Activated CD4-positive, CD25-positive, alpha-beta regulatory T cell treated with anti-CD3 and anti-CD28 coated beads, Interleukin-2, amount 50 U/mL, for 16 hours (primary cell): ENCODE data around the gene ZNF319.

Source experiments
- DNase-seq: peaks from one replicate; pipeline ENCODE4 v3.0.0-alpha.2; 2020; ENCODE audit warnings: low read depth, low spot score

ZNF319 gene

GRCh38 chr16:57977418-57978069 lies 22.9 kb downstream of the ZNF319 start:
- no peak for DNase-seq

- no peak for DNase-seq
Measured at GRCh38 chr16:57976331-57976796, 24.1 kb downstream of the ZNF319 start.

GRCh38 chr16:57972306-57972705 lies 28.2 kb downstream of the ZNF319 start:
- no peak for DNase-seq

DNA sequence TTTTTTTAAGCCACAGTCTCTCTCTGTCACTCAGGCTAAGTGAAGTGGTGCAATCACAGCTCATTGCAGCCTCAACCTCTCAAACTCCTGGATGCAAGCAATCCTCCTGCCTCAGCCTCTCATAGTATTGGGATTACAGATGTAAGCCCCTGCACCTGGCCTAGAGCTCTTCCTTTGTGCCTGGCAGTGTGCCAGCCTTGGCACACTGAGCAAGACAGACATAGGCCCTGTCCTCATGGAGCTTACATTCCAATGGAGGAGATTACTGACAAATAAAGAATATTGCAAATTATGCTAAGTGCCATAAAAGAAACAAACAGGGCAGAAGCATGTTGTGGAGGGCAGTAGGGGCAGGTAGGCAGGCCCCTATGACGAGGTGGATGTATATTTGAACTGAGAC lies 28.6 kb downstream of the ZNF319 start:
- no peak for DNase-seq

- DNase-seq, result no peak
Measured at GRCh38 chr16:57970970-57971369, 29.5 kb downstream of the ZNF319 start, which contains the start of gene CNGB1. Gene CNGB1, minus strand, starts transcription at chr16:57971128. Its CDS starts 3,842 bp downstream, at chr16:57967286.

DNA sequence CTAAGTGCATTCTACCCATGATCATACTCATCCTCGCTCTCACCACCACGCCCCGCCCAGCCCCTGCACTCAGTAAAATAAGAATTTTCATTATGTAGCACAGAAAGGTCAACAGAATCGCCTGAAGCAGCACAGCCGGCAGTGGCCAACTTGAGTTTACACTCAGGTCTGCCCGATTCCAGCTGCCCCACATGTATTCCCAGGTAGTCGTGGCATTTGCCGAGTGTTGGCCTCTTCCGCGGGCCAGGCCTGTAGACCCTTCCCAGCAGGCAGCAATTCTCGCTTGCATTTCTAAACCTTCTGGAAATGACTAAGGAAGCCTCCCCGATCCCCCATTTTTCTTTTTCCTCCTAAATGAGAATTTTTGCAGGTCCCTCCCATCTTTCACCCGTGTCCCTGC lies 30.2 kb downstream of the ZNF319 start:
- no peak for DNase-seq

DNA sequence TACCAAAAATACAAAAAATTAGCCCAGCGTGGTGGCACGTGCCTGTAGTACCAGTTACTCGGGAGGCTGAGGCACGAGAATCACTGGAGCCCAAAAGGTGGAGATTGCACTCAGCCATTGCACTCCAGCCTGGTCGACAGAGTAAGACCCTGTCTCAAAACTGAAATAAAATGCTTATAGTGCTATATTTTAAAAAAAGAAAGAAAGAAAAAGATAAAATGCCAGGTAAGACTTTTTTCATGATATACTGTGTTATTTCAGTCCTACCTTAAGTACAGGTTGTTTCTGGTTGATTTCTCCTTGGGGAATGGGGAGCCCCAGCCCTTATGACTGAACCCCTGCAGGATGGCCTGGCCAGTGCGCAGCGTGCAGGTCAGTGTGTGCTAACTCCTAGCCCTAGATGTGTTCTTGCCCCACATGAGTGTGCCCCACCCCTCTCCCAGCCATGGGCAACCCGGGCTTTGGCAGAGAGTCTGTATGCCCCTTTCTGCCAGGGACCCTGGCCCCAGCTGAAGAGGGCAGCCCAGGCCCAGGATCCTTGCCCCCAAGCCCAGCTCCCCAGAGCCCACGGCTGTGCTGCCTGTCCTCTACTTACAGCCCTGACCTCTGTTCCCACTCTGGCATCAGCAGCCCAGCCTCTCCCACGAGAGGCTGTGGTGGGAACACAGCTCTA lies 30.9 kb downstream of the ZNF319 start:
- no peak for DNase-seq

- no peak for DNase-seq
Measured at GRCh38 chr16:57967916-57968315, 32.6 kb downstream of the ZNF319 start.

DNA sequence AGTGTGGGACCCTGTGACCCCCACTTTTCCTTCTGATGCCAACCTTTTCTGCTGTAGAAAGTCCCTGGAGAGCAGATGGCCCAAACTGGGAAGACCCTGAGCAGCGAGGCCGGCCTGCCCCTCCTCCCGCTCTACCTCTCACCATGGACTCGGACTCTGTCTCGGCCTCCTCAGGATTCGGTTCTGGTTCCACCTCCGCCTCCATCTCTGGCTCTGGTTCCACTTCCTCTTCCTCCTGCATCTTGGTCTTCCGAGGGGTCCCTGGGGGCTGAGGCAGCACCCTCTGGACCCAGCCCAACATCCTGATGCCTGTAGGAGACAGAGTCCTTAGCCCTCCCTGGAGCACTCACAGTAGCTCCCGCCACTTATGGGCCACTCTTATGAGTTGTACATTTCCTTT lies 33.5 kb downstream of the ZNF319 start:
- DNase-seq, result no peak

DNA sequence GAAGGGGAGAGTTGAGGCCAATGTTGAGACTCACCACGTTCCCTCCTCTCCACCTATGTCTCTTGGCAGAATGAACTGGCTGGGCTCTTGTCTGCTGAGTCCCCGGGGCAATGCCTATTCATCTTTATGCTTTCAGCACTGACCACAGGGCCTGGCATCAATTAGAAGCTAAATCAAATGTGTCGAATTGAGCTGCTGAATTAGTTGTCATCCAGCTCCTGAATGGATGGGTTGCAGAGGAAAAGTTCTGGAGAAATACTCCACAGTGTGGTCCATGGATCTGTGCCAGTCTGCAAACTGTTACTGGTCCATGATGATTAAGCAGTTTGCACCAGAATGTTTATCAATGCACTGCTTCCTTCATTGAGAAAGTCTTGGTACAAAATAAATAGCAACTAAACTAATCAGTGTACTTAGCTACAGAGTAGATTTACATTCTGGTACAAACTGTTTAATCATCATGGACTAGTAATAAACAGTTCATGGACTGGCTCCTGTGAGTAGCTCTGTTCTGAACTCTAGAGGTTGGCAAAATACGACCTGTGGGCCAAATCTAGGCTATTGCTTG lies 34.2 kb downstream of the ZNF319 start:
- no peak for DNase-seq

DNA sequence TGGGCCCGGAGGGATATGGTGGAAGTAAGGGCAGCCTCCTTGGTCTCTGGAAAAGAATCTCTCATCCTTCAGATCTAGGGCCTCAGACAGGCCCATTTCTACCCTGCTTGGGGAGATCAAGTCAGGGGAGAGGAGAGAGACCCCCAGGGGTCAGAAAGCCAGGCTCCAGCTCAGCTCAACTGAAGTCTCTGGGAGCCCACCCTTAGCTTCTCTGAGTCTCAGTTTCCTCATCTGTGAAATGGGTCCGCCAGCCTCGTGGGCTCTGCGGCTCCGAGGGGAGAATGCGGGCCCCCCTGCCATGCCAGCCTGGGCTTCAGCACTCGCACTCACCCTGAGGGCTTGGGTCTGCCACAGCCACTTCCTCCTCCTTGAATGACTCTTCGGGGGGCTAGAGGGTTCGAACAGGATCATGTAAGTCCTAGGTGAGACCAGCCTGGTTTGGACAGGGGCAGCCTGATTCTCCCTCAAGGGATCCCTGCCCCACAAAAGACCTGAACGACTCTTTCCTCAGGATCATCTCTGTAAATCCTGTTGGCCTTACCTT lies 36.2 kb downstream of the ZNF319 start:
- no peak for DNase-seq

GRCh38 chr16:57962756-57963155 lies 37.7 kb downstream of the ZNF319 start:
- no peak for DNase-seq

GRCh38 chr16:57962046-57962445 lies 38.4 kb downstream of the ZNF319 start:
- no peak for DNase-seq

DNA sequence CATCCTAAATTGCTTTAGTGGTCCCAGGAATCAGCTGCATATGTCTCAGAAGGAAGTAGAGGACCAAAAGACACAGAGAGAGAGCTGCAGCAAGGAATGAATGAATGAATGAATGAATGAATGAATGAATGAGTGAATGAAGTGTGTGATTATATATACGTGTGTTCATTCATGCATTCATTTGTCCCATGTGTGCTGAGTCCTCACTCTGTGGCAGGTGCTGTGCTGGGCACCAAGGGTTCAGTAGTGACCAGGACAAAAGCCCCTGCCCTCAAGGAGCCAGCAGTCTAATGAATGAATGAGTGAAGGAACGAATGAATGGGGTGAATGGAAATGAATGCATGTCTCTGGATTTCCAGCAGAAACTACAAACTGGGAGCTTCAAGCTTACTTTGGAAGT lies 38.9 kb downstream of the ZNF319 start:
- no peak for DNase-seq

- DNase-seq, result no peak
Measured at GRCh38 chr16:57960826-57961472, 39.5 kb downstream of the ZNF319 start.

- no peak for DNase-seq
Measured at GRCh38 chr16:57960310-57960709, 40.2 kb downstream of the ZNF319 start.

DNA sequence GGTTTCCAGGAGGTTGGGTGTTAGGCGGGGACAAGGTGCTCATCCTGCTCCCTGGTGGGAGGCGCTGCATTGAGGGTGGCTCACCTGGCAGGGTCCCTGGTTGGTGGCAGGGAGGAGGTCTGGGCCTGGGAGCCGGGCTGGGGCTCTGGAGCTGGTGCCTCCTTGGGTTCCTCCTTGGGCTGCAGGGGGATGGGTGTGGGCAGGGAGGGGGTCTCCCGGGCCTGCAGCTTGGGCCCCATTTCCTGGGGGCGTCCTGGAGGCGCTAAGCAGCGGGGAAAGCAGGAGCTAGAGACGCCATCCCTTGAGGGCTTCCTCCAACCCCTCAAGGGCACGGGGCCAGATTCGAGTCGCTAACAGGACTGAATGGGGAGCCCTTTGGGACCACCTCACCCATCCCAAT lies 40.7 kb downstream of the ZNF319 start:
- DNase-seq, result no peak

- DNase-seq, result no peak
Measured at GRCh38 chr16:57959121-57959520, 41.4 kb downstream of the ZNF319 start.

- DNase-seq, result no peak
Measured at GRCh38 chr16:57958544-57958943, 41.9 kb downstream of the ZNF319 start.

- no peak for DNase-seq
Measured at GRCh38 chr16:57957673-57958392, 42.6 kb downstream of the ZNF319 start.

DNA sequence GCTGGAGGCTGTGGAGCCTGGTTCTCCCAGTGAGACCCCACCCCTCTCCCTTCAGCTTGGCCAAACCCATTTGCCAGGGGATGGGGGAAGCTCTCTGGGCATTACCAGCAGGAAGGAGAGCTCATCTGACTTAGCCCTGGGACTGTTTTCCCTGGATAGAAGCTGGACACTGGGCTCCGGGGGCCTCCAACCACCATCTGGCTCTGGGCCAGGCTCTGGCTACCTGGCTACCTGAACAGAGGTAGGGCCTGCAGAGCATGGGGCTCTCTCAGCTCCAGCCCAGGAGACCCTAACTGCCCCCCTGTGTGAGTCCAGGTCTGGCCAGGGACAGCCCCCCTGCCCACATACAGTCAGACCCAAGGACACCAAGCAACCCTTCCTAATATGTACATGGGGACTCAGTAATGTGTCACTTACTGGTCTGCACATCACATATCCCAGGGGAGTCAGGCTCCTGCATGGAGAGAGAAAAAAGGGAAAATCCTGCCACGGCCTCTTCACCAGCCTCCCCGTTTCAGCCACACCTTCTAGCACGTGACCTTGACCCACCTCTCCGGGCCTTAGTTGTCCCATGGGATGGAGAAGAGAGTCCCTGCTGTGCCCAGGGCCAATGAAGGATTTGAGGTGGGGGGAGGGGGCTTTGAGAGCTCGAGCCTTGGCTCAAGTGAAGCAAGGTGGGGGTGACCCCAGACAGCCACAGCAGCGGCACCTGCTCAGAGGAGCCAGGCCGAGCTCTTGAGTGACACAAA lies 43.4 kb downstream of the ZNF319 start:
- DNase-seq, result no peak
